DOHH2 (cell line): ENCODE measurements around the gene ZNF793.
A peak's percentile ranks its signal among the peaks of the same experiment; 100 is the strongest.

Experiments
- H3F3A ChIP-seq: fragments of 200-600 bp; sonication (generic), shearing (Covaris generic); 2 replicates; pipeline ENCODE4 v1.6.0; 2016; ENCODE audit warnings: antibody characterized with exemption, mild to moderate bottlenecking; ENCODE audit not compliant: control insufficient read depth, insufficient read depth
- H3K27ac ChIP-seq: fragments of 200-600 bp; sonication (generic); 2 replicates; pipeline ENCODE4 v1.5.1; 2014; ENCODE audit warnings: low read depth, mild to moderate bottlenecking, low read length, moderate library complexity
- H3K27me3 ChIP-seq: fragments of 200-600 bp; sonication (generic); 2 replicates; pipeline ENCODE4 v1.6.1; 2014; ENCODE audit warnings: mild to moderate bottlenecking, low read length, mixed read lengths; ENCODE audit not compliant: control insufficient read depth
- H3K36me3 ChIP-seq: fragments of 200-600 bp; sonication (generic); 2 replicates; pipeline ENCODE4 v1.6.1; 2014; ENCODE audit warnings: mild to moderate bottlenecking, low read length, moderate library complexity, mixed read lengths; ENCODE audit not compliant: control insufficient read depth
- H3K4me1 ChIP-seq: fragments of 200-600 bp; sonication (generic); 2 replicates; pipeline ENCODE4 v1.6.1; 2014; ENCODE audit warnings: mild to moderate bottlenecking, low read length, mixed read lengths; ENCODE audit not compliant: control insufficient read depth
- H3K4me2 ChIP-seq: fragments of 200-600 bp; sonication (generic); 2 replicates; pipeline ENCODE4 v1.6.0; 2014; ENCODE audit warnings: mild to moderate bottlenecking, low read length, moderate library complexity
- H3K4me3 ChIP-seq: fragments of 200-600 bp; sonication (generic); 2 replicates; pipeline ENCODE4 v1.5.1; 2014; ENCODE audit warnings: mild to moderate bottlenecking, low read length, mixed read lengths
- H3K79me2 ChIP-seq: fragments of 200-600 bp; sonication (generic); 2 replicates; pipeline ENCODE4 v1.6.1; 2014; ENCODE audit warnings: mild to moderate bottlenecking, low read length, mixed read lengths; ENCODE audit not compliant: control insufficient read depth
- H3K9me2 ChIP-seq: fragments of 200-600 bp; sonication (generic); replicated peaks from 2 replicates; pipeline ENCODE4 v1.6.1; 2014; ENCODE audit warnings: mild to moderate bottlenecking, low read length, mixed read lengths; ENCODE audit not compliant: control insufficient read depth
- H3K9me3 ChIP-seq: fragments of 200-600 bp; sonication (generic); 2 replicates; pipeline ENCODE4 v1.6.1; 2014; ENCODE audit warnings: antibody characterized with exemption, low read length, mixed read lengths; ENCODE audit not compliant: control insufficient read depth, insufficient read depth
- H4K20me1 ChIP-seq: fragments of 200-600 bp; sonication (generic); 2 replicates; pipeline ENCODE4 v1.6.0; 2014; ENCODE audit warnings: low read depth, mild to moderate bottlenecking, antibody characterized with exemption, low read length, moderate library complexity; ENCODE audit not compliant: control insufficient read depth, insufficient read depth
- CTCF ChIP-seq: fragments of 200-600 bp; sonication (generic); IDR thresholded peaks from one replicate; pipeline ENCODE4 v1.5.1; 2014; ENCODE audit warnings: antibody characterized with exemption, mild to moderate bottlenecking, low read depth, low read length; ENCODE audit not compliant: poor library complexity, severe bottlenecking
- EZH2phosphoT487 ChIP-seq: fragments of 200-600 bp; sonication (generic); IDR thresholded peaks from 2 replicates; pipeline ENCODE4 v1.6.1; 2017; ENCODE audit warnings: borderline replicate concordance, mild to moderate bottlenecking, antibody characterized with exemption, low read length, moderate library complexity, mixed read lengths

Gene ZNF793

GRCh38 chr19:37565370-37565669 is 58.6 kb downstream of the ZNF793 start:
- Histone ChIP-seq H3K36me3 (0 out of 2 replicates have a peak, but pooled peaks cover 2% of the 10 kb centered on the region), H3K27me3 (no peaks in the 10 kb centered on the region), H3K4me3 (no peak overlapping the region), H3K9me2 (no peaks in the 10 kb centered on the region), H3K9me3 (peaks cover 61% of the 10 kb centered on the region), H3K4me1 (no peaks in the 10 kb centered on the region), H4K20me1 (no peaks in the 10 kb centered on the region), H3K4me2 (no peak overlapping the region), H3F3A (no peaks in the 10 kb centered on the region), H3K27ac (no peak overlapping the region), H3K79me2 (no peaks in the 10 kb centered on the region)
- TF ChIP-seq EZH2phosphoT487, result no peak
- no peak for TF ChIP-seq CTCF

GRCh38 chr19:37572203-37572602 is 65.5 kb downstream of the ZNF793 start:
- Histone ChIP-seq H3K4me2 (no peak overlapping the region), H3F3A (no peaks in the 10 kb centered on the region), H3K9me2 (no peaks in the 10 kb centered on the region), H3K36me3 (no peaks in the 10 kb centered on the region), H3K27me3 (no peaks in the 10 kb centered on the region), H3K27ac (no peak overlapping the region), H3K79me2 (no peaks in the 10 kb centered on the region), H3K4me3 (no peak overlapping the region), H3K4me1 (no peaks in the 10 kb centered on the region), H4K20me1 (no peaks in the 10 kb centered on the region), H3K9me3 (peaks cover 27% of the 10 kb centered on the region; the same call in 1 of the 2 replicates)
- TF ChIP-seq CTCF, result no peak
- no peak for TF ChIP-seq EZH2phosphoT487

- Histone ChIP-seq H3K36me3 (no peaks in the 10 kb centered on the region), H3K27me3 (no peaks in the 10 kb centered on the region), H3K4me3 (no peak overlapping the region), H3K9me2 (no peaks in the 10 kb centered on the region), H3F3A (no peaks in the 10 kb centered on the region), H3K4me2 (no peak overlapping the region), H3K79me2 (no peaks in the 10 kb centered on the region), H4K20me1 (no peaks in the 10 kb centered on the region), H3K9me3 (peaks cover 21% of the 10 kb centered on the region), H3K27ac (no peak overlapping the region), H3K4me1 (no peaks in the 10 kb centered on the region)
- TF ChIP-seq EZH2phosphoT487 (no peak), CTCF (peak; percentile 36)
Observed at GRCh38 chr19:37583340-37583739, 76.6 kb downstream of the ZNF793 start.
